Stimulated activated CD4-positive, alpha-beta T cell treated with anti-CD3 and anti-CD28 coated beads, TNF-alpha, amount 100 ng/mL, for 4 hours (primary cell): Measurements from ENCODE around the gene SVIP.
A peak's percentile ranks its signal among the peaks of the same experiment; 100 is the strongest.

Source experiments
- DNase-seq, 3 experiments: peaks; one replicate each; pipeline ENCODE4 v3.0.0-alpha.2; 2020; ENCODE audit warnings: low read depth in 3 of 3

The SVIP gene

DNA sequence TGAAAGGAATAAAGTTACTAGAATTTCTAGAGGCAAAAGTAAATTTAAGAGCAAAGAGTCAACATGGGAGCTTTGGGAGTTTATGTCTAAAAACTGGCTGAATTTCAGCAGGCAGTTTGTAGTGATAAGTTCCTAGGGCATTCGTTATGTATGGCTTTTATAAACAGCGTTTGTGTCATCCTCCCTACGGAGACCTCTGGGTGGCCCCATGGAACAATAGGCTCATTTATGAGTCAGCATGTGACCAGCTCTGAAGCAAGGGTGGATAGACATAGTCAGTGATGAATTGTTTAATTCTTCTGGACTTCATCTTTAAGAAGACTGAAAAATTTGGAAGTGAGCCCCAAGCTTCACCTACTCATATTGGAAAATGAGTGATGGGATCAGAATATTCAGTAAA lies 37.1 kb downstream of the SVIP start:
- no peak for DNase-seq

DNA sequence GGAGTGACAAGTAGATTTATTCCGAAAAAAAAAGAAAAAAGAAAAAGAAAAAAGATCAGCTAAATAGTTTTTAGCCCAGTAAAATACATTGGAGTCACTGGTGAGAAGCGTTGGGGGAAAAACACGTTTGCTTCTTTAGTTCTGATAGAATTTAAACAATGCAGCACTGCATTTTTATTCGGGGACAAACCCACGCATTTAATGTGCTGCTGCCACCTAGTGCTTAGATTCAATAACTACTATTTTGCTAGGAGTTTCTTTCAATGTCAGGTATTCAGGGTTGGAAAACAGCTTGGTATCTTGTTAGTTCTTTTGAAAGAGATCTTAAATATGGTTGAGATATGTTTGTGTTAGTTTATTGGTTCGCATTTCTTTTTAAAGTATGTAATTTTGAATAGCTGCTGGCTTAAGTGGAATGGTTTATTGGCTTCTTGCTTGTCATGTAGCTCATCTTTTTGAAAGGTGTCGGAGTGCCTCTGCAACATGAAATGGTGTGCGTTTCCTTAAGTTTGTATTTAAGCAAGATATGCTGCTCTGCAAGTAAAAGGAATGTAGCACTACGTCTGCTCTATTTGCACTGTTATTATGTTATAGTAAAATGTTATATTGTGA lies 41.9 kb downstream of the SVIP start:
- peak in 1 of 3 experiments; percentile 0 for DNase-seq

DNA sequence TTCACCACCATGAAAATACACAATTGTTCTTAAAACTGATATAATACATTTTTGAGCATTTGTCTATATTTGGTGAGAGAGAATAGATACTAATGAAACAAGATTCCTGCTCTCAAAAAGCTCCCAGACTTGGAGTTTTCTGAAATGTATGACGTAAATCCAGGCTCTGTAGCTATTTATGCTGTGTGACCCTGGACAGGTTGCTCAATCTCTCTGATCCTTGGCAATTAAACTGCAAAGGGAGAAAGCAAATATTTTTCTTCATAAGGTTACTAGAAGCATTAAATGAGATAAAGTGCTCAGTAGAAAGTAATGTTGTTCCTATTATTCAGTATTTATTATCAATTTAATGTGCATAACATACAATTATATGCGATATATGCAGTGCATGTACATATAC lies 42.5 kb downstream of the SVIP start:
- no peak for DNase-seq

DNA sequence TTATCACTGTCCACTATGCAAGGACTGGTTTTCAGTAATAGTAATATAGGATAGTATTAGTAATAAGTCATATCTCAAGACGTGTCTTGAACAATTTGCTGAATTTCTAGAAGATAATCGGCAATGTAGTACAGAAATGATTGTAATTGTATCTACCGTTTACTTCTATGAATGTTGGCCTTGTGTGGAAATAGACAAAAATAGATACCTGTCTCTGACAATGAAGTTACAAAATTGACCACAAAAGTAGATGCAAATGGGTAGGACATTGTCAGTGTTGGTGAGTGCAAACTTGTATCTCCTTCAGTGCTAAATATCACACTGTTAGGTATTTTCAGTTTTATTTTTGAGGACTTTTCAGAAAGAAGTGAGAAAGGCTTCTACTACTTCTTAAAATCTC lies 43.1 kb downstream of the SVIP start:
- DNase-seq = no peak

DNA sequence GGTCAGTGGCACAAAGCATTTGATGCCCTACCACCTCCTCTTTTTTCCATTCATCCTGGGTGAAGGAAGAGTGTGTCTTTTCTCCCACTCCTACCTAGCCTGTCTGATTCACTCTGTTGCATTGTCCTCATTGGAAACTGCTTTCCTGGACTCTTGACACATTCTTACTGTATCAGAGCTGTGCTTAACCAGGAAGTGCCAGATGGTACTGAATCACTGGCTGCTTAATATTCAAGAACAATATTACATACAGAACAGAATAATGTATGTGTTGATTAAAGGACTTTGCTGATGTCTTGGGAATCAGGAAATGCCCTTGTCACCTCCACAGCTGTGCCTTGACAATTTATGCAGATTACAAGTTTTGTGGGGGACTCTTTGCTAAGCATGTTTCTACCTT lies 44.4 kb downstream of the SVIP start:
- no peak for DNase-seq

DNA sequence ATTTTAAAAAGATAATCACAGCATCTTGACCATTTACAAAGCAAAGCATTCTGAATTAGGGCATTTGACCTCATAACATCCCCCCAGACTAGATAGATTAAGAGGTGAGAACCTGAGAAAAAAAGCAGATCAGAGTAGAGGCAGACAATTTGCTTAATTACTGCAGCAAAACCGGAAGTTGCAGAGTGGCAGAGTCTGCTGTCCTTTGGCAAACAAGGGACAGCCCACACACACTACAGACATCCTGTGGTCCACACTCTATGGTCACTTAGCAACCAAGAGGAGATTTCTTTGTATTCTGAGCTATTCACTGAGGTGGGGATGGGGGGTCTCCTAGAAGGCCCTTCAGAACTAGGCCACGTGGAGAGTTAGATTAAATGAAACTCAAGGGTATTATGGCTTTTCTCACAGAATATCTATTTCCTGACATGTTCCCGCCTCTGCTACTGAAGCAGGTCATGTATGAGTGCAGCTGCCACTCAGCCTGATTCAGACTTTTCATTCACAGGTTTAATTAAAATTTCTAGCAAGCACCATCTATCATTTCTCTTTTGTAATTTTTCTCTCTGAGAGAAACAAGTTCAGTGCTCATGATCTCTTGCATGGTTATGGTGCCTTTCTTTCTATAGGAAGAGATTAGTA lies 48.5 kb downstream of the SVIP start:
- no peak for DNase-seq

DNA sequence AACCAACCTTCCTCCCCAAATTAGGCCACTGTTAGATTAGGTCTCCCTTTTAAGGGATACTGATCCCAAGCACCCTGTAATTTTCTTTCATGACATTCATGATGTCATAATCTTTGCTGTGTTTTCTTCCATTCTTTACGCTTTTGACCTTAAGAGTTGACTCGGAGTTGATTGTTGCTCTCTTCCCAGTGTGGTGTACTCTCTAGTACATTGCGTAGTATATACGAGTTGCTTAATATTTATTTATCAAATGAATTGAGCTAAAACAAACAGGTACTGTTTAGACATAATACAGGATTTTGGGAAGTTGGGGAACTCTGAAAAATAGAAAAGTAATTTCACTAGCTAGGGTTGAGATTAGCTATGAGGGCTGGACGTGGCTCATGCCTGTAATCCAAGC lies 49.8 kb downstream of the SVIP start:
- DNase-seq = no peak

DNA sequence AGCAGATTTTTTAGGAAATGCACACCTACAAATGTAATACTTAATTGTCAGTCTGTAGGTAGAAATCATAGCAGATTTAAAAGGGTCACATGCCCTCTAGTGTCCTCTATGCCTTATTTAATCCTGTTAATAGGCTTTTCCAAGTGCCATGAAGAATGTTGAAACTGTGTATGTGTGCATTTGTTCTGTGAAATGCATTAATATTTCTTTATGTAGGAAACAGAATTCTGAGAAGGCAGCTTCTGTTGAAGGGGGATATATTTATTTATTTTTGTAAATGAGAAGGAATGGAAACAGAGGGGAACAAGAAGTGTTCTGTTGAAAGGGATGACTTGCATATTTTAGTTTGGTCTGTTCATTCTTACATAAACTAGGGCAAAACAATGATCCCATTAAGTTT lies 51.0 kb downstream of the SVIP start:
- DNase-seq = no peak

DNA sequence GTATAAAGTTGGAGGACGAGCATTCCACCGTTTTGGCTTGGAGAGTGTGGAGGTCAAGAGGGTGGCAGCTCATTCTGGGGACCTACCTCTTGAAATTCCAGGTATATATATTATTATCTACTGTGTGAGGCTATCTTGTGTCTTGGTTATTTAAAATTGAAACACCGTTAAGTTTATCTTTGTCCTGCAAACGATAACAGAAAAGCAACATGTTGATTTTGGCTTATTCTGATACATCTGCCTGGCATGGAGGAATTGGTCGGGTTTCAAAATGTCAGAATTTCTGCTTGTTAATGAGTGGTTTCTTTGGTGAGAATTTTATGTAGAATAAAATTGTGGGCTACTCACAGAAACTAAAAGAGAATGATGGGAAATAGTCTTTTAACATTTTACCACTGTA lies 54.4 kb downstream of the SVIP start:
- no peak for DNase-seq

DNA sequence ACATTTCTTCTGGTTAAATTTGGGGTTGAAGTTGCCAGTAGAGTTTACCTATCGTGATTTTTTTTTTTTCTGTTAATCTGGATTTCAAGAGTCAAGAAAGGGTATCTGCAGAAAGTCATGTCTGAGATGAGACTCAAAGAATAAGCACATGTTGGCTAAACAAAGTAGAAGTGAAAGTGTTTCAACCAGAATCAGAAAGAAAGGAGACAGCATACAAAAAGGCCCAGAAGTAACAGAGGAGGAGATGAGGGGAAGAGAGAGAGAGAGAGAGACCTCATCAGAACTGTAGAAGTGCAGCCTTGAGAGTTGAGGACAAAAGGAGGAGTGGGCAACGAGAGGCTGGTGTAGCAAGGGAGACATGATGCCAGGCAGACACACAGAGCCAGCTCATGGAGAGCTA lies 54.9 kb downstream of the SVIP start:
- no peak for DNase-seq

DNA sequence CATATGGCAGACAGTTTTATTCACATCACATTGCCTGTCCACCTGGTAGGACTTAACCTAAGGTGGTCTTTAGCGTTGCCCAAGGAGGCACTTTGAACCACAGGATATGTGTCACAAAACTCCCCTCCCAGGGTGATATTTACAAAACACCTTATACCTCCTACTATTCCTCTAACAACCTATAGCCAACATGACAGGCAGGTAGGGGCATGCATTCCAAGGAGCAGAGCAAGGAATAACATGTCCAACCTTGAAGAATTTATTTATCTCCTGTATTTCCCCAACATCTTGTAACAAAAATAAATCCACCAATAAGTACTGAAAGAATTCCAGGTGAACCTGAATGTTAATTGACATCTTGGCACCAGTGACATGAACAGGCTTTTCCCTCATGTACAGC lies 60.5 kb downstream of the SVIP start:
- DNase-seq = no peak
